Measurements from ENCODE around the gene VEGFD.

VEGFD gene

GRCh38 chrX:15319075-15319474 is 65.1 kb downstream of the VEGFD start:
- Histone ChIP-seq H3K27me3 (ENCODE audit: insufficient read depth, low read length) (no peaks in the 10 kb centered on the region), H3K36me3 (ENCODE audit: insufficient read depth, low read length) (peaks cover 16% of the 10 kb centered on the region; the same call in 1 of the 2 replicates), H3K27ac (ENCODE audit: low read depth, low read length, poor library complexity, severe bottlenecking) (no peak overlapping the region), H4K20me1 (ENCODE audit: insufficient read depth, low read length) (no peaks in the 10 kb centered on the region), H3K9ac (ENCODE audit: low read length) (no peak overlapping the region), H2AFZ (ENCODE audit: low read length) (no peak overlapping the region), H3K4me1 (ENCODE audit: insufficient read depth, low read length, severe bottlenecking) (no peaks in the 10 kb centered on the region), H3F3A (ENCODE audit: insufficient read depth, low read length) (no peaks in the 10 kb centered on the region), H3K4me2 (ENCODE audit: low read length) (no peak overlapping the region), H3K9me2 (ENCODE audit: low read depth, low read length) (no peaks in the 10 kb centered on the region), H3K79me2 (ENCODE audit: insufficient read depth, low read length) (no peaks in the 10 kb centered on the region), H3K9me3 (ENCODE audit: low read length) (no peaks in the 10 kb centered on the region), H3K4me3 (ENCODE audit: low read depth, low read length, poor library complexity, severe bottlenecking) (no peak overlapping the region)
- TF ChIP-seq CTCF (IDR thresholded peaks at IDR 0.05; ENCODE audit: low read length) (no peak), EZH2 (IDR thresholded peaks at IDR 0.05; ENCODE audit: borderline replicate concordance, low read length) (no peak)

GRCh38 chrX:15315509-15315908 is 68.7 kb downstream of the VEGFD start, which contains the start of gene ASB11:
TSS of gene ASB11 (minus strand) at chrX:15315640. CDS start at chrX:15315605, 35 bp downstream.
- no peak within 1 kb of the TSS for H2AFZ ChIP-seq (ENCODE audit: low read length)
- no peak within 1 kb of the TSS for H3K4me3 ChIP-seq (ENCODE audit: low read depth, low read length, poor library complexity, severe bottlenecking)
- no peaks in the 10 kb centered on the region for H4K20me1 ChIP-seq (ENCODE audit: insufficient read depth, low read length)
- no peaks in the 10 kb centered on the region for H3K79me2 ChIP-seq (ENCODE audit: insufficient read depth, low read length)
- no peak within 1 kb of the TSS for H3K9ac ChIP-seq (ENCODE audit: low read length)
- H3K36me3 ChIP-seq (ENCODE audit: insufficient read depth, low read length): no peaks in the 10 kb centered on the region
- H3K4me1 ChIP-seq (ENCODE audit: insufficient read depth, low read length, severe bottlenecking): no peaks in the 10 kb centered on the region
- no peak within 1 kb of the TSS for H3K4me2 ChIP-seq (ENCODE audit: low read length)
- H3K27ac ChIP-seq (ENCODE audit: low read depth, low read length, poor library complexity, severe bottlenecking): no peak within 1 kb of the TSS
- no peaks in the 10 kb centered on the region for H3K27me3 ChIP-seq (ENCODE audit: insufficient read depth, low read length)
- H3K9me3 ChIP-seq (ENCODE audit: low read length): no peaks in the 10 kb centered on the region
- TF ChIP-seq CTCF (IDR thresholded peaks at IDR 0.05; ENCODE audit: low read length): no peak
- no peak for TF ChIP-seq EZH2 (IDR thresholded peaks at IDR 0.05; ENCODE audit: borderline replicate concordance, low read length)
- no peaks in the 10 kb centered on the region for H3F3A ChIP-seq (ENCODE audit: insufficient read depth, low read length)
- no peaks in the 10 kb centered on the region for H3K9me2 ChIP-seq (ENCODE audit: low read depth, low read length)

DNA sequence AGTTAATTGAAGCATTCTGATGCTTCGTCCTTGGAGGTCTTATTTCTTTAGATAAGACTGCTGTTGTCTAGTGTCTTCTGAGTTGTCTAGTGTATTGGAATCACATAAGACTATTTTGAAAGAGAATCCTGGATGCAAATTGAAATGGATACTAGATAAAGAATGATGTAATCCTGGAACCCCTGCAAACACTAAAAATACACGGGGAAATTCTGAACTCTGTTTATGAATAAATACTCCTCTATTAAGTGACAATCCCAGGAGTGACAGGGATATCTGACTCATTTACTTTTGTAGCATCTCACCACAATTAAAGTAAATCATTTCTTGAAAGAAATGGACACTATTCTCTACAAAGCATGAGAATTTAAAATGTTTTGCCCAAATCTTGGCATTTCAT is 69.7 kb downstream of the VEGFD start:
- Histone ChIP-seq H3K79me2 (ENCODE audit: insufficient read depth, low read length) (no peaks in the 10 kb centered on the region), H3K9ac (ENCODE audit: low read length) (no peak overlapping the region), H3K27me3 (ENCODE audit: insufficient read depth, low read length) (no peaks in the 10 kb centered on the region), H3K4me3 (ENCODE audit: low read depth, low read length, poor library complexity, severe bottlenecking) (no peak overlapping the region), H3K27ac (ENCODE audit: low read depth, low read length, poor library complexity, severe bottlenecking) (no peak overlapping the region), H4K20me1 (ENCODE audit: insufficient read depth, low read length) (no peaks in the 10 kb centered on the region), H3F3A (ENCODE audit: insufficient read depth, low read length) (no peaks in the 10 kb centered on the region), H3K4me2 (ENCODE audit: low read length) (no peak overlapping the region), H2AFZ (ENCODE audit: low read length) (no peak overlapping the region), H3K36me3 (ENCODE audit: insufficient read depth, low read length) (no peaks in the 10 kb centered on the region), H3K4me1 (ENCODE audit: insufficient read depth, low read length, severe bottlenecking) (no peaks in the 10 kb centered on the region), H3K9me2 (ENCODE audit: low read depth, low read length) (no peaks in the 10 kb centered on the region), H3K9me3 (ENCODE audit: low read length) (no peaks in the 10 kb centered on the region)
- TF ChIP-seq EZH2 (IDR thresholded peaks at IDR 0.05; ENCODE audit: borderline replicate concordance, low read length) (no peak), CTCF (IDR thresholded peaks at IDR 0.05; ENCODE audit: low read length) (no peak)
